C1 segment of cervical spinal cord (tissue), 14 donors: Measurements from ENCODE around the gene BRD3.
A peak's percentile ranks its signal among the peaks of the same experiment; 100 is the strongest.

Experiments
- DNase-seq, 14 donors: peaks; one replicate each; lab custom pipeline; 2025; lab: John Stamatoyannopoulos, UW

The BRD3 gene

DNA sequence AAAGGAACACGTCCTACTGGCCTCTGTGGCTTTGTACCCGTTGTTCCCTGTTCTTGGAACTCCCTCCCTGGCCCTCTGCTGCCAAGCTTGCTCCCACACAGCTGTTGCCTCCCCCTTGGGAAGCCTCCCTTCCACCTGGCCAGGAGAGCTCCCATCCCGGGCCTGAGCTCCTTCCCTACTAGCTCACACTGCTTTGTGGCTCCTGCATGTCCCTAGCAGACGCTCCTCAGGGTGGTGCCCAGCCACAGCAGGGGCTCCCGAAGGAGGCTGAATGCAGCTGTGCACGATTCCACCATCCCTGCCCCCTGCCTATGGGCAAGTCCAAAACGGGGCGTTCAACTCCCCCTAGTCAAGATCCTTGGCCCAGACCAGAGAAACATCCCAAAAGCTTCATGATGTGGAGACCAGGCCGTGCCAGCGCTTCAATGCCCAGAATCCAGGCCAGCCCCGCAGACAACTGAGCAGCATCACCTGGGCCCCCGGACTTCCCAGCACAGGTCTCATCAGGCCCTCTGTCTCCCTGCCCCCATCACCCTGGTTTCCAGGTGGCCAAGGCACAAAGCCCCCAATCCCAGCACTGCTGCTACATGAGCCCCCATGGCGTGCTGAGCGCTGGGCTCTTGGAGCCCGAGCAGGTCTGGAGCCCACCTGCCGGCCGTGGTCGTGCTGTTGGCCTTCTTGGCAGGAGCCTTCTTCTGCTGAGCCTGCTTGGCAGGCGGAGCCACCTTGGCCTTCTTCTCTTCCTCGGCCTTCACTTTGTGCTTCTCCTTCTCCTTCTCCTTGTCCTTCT lies 28.2 kb downstream of the BRD3 start:
- no peak for DNase-seq

DNA sequence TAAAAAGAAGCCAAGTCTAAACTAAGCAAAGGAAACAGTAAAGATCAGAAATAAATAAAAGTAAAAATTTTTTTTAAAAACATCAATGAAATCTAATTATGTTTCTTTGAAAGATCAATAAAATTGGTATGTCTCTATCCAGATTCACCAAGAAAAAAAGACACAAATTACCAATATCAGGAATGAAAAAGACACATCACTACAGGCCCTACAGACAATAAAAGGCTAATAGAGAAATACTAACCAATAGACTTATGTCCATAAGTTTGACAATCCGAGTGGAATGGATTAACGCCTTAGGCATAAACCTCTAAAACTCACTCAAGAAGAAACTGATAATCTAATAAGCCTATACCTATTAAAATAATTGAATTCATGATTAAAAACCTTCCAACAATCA lies 30.2 kb downstream of the BRD3 start:
- DNase-seq: no peak

DNA sequence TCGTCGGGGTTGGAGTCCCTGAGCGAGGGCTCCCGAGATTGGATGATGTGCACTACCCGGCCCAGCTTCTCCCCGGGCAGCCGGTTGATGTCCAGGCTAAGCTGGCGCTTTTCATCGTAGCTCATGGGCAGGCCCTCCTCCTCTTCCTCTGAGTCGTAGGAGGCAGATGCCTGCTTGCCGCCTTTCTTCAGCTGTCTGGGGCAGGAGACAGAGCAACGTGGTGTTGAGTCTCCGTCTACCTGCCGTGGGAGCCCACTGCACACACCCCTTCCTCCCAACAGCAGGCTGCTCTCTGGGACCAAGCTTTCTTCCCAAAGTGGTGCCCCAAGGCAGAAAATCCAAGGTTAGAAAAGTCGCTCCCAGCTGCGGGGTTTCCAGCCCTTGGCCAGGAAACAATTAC lies 31.7 kb downstream of the BRD3 start:
- DNase-seq: no peak

DNA sequence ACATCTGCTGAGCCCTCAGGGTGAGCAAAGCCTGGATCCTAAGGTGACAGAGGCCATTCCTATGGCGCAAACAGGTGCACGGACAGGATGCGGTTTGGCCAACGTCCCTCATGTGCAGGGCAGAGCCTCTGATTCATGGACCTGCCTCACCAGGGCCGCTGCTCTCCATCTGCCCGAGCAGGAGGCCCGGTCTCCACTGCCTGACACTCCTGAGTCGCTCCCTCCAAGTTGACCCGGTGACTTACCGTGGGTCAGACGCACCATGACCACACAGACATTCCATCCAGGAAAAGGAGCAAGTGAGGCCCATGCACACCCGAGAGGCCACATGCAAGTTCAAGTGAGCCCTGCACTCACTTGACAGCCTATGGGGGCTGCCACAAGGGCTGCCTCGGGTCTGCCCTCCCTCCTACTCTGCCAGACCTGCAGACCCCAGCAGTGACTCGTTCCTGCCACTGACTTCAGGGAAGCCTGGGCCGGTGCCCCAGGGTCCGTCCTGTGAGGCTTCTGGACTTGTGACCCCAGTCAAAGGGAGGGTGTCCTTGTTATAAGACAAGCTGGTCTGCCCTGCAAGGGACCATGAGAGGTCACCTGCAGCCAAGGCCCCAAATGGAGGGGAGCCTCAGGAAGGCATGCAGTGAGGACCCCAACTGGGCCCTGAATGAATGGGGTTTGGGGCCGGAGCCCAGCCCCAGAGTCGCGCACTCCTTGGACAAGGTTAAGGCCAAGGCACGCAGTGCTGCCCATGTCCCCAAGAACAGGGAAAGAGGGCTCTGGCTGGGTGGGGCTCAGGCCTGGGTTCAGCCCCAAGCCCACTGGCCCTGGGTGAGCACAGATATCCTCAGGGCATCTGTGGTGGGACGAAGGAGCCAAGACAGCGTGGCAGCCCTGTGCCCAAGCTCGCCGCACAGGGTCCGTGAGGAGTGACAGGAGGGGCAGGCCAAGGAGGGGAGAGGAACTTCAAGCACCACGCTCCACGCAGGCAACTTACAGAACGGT lies 32.5 kb downstream of the BRD3 start:
- DNase-seq: peak in 1 of 14 donors; percentile 84

DNA sequence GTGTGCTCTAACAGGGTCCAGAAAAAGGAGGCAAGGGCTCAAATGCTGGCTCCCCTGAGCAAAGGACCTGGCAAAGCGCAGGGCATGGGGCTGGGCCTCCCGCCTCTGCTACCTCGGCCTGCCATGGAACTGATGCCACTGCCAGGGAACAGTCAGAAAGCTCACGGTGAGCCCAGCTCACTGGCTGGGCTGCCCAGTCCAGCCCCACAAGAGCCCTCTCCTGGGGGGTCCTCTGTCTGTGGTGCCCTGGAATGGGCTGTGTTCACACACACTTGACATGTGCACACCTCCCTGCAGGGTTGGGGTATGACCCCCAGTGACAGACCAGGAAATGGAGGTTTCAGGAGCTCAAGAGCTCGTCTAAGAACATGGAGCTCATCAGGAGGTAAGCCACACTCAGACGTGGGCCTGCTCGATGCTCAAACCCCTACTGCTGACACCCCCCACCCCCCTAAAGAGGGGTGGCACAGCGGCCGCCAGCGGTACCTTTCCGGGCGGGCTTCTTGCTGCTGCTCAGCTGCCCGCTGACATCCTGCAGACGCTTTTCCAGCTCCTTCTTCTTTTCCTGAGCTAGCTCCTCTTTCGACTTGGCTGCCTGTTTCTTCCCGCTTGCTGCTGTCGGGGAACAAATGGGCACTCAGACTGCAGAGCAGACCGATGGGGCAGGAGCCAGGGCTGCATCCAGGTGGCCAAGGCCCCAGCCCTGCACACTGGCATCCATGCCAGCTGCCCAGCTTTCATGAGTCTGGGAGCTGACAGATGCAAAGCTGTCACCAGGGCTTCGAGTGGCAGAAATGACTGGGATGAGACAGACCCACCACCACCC lies 33.4 kb downstream of the BRD3 start:
- DNase-seq: peak in 1 of 14 donors; percentile 84

DNA sequence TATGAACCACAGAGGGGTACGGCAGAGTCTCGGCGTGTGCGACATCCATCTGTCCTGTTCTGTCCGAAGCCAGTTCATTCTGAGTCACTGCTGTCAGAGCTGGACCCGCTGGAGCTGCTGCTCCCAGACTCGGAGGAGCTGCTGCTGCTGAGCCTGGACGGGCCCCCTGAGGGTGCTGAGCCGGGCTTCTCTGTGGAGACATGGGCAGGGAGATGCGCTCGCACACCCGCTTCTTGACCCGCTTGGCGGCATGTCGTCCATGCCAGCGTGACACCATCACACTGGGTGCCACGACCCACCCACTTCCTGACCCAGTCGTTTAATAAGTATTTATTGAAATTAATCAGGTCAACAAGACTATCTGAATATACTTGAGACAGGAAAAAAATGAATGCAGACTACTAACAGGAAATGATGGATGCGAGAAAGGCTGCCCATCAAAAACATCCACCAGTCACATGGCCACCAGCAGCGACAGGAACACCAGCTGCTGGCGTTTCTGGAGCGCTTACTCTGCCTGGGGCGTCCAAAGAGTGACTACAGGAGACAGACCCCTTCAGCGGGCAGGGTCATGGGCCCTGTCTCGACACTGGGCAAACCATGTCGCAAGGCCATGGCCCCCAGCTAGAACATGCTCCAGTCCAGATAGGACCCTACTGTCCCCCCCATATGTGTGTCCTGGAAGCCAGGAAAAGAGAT lies 34.2 kb downstream of the BRD3 start:
- no peak for DNase-seq

DNA sequence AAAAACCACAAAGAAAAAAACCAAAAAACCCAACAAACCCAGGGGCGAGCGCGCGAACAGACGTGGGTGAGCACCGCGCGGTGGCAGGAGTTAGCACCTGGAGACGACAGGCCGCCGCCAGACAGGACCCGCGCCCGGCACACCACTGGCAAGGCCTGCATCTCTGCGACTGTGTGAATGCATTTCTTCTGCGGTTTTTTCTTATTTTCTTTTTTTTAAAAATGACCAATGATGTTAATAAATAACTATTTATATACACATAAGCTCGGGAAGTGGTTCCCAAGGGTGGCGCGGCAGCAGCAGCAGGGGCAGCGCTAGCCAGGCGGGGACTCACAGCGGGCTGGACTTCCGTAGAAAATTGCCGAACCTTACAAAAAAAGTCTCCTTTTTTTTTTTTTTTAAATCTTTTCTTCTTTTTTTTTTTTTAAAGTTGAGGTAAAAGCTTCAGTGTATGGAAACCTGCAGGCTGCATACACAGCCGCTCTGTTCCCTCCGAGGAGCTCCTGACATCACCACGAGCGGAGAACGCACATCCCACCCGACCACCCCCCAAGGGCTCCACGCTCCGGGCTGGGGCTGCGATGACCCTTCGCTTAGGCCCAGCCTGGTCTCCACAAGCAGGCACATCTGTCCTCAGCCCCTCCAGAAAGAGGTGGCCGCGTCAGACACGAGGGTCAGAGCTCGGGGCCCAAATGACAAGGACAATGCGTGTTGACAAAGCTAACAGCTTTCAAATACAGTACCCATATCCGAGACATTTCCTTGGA lies 35.2 kb downstream of the BRD3 start:
- DNase-seq: no peak

DNA sequence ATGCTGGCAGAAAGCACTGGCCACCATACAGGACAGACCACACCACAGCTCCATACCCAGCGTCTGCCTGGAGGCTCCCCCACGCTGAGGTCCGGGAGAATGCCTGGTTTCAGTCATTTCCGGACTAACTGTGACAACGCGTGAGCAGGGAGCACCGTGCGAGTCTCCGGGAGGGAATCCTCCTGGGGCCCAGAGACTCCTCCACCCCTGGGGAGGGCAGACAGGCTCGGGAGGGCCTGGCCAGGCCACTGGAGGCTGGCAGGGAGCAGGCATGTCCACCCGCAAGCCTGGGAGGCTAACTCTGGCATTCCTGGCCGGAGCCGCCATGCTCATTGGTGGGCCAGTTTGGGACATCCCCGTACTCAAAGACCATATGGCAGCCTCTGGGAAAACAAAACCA lies 36.0 kb downstream of the BRD3 start:
- no peak for DNase-seq

DNA sequence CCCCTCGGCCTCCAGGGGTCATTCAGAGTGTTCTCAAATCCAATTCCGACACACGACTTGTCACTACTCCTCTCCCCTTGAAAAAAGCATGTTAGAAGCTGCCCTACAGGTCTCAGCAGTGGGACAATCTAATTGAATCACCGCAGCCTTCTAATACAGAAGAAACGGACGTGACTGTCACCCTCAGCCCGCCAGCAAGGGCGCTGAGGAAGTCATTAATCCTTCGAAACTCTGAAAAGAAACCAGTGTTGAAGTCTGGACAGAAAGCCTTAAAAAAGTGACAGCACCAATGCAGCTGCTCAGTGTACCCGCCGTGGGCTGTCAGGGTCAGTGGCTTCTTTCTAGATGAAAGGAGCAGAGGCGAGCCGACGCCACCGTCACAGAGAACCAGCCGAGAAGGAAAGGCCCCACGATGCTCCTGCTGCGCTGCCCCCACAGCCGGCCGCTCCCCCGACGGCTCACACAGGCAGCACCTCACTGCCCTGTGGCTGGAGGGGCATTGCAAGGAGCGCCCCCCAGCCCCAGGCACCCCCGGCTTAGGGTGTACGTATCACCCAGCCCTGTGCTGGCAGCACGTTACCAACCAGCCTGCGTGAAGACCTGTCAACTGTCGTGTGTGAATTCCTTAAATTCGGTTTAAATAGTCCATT lies 36.9 kb downstream of the BRD3 start:
- no peak for DNase-seq

DNA sequence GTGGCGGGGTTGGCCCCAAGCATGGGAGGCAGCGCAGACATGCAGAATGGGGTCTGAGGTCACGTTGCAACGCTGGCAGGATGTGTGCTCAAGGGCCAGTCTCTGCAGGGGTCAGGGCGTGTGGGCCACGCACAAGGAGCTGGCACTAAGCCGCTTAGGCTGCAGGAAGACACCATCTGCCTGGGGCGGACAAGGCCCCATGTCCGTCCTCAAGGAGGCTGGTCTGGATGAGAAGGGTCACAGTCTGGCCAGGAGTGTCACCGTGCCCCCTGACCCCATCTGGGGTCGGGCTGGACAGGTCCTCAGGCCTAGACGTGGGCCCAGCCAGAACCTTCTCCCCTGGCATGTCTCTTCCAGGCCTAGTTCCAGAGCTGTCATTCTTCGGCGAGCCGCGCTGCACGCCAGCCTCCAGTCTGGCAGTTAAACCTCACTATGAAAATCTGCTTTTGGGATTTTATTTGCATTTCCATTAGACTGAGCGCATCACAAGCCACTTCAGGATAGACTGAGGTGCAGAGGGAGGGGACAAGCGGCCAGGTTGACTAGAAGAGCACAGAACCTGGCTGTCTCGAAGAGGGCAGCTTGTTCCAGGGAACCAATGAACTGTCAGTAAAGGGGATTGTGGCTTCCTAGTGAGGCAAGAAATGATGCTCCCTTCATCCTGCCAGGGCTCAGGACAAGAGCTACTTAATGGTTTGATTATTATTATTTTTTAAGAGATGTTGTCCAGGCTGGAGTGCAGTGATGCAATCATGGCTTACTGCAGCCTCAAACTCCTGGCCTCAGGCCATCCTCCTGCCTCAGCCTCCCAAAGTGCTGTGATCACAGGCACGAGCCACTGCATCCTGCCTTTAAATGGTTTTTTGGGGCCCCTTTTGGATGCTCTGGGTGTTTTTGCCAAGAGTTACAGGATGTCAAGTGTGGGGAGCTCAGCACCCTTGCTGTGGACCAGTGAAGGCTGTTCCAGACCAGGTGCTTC lies 38.3 kb downstream of the BRD3 start:
- no peak for DNase-seq

DNA sequence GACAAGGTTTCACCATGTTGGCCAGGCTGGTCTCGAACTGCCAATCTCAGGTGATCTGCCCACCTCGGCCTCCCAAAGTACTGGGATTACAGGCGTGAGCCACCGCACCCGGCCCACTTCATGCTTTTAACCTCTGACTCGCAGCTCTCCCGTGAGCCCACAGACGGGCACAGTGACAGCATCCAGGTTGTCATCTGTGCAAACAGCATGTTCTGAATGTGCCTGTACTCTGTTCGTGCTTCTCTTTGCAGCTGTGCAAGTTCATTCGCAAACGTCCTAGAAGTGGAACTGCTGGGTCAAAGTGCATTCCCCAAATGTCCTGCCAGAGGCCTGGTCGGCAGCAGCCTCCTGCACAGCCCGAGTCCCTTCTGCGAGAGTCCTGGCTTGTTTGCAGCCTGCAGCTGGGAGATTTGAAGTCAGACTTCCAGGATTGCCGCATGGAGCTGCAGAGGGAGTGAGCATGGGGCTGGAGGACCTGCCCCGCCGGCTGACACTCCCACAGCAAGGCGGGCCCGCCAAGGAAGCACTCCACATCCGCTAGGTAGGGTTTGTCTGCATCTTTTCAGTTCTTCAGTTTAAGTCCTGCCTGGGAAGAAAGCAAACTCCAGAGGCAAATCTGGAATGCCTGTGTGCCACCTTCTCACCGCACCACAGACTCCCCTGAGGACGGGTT lies 39.1 kb downstream of the BRD3 start:
- DNase-seq: no peak

DNA sequence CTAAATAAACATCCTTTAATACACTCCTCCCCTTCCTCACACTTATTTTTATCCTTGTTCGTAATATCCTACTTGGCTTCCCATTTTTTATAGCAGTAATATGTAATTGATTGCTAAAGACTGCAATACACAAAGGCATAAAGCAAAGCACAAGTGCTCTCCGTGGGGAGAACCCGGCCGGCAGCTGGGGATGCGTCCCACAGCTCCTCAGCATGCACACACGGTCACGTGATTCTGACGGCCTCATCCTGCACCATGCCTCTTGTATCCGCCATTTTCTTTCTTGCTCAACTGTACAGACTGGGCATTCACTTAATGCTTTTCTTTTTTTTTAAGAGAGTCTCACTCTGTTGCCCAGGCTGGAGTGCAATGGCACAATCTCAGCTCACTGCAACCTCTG lies 39.8 kb downstream of the BRD3 start:
- DNase-seq: no peak

DNA sequence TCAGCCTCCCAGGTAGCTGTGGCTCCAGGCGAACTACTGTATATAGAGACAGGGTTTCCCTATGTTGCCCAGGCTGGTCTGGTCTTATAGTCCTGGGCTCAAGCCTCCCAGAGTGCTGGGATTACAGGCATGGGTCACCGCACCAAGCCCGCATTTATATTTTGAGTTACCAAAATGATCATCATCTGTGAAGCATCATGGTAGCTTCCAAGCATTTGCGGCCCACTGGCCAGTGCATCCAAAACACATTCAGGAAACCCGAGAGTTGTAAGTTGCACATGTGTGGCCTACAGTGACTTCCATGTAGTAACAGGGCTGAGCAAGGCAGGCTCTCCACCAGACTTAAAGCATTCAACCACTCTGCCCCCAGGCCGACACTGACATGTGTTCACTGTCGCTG lies 40.3 kb downstream of the BRD3 start:
- no peak for DNase-seq

DNA sequence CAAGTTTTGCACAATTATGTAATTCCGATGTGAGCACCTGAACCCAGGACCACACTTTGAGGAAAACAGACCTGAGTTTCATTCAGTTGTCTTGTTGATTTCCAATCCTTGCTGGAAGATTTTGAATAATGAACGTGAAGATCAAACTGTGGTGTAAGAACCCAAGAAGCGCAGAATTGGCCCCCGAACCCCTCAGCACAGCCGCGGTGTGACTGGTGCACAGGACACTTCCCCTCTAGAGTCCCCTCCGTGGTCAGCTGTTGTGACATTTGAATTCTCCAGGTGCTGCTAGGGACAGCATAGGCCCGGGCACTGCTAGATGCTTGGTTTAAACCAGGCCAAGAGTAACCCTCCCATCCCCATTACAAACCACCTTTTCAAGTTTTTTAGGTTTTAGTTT lies 40.8 kb downstream of the BRD3 start:
- DNase-seq: no peak

DNA sequence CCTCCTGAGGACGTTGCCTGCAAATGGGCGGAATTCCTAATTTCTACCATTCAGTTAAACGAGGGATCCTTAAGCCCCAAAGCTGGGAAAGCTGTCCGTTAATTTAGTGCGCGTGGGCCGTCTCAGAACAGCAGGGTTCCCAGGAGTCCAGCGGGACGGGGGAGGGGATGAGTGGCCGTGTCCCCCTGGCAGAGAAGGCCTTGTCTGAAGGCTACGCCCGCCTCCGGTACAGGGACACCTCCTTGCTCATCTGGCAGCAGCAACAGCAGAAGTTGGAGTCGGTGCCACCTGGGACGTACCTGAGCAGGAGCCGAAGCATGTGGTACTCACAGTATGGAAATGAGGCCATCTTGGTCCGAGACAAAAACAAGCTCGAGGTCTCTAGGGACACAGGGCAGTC lies 41.2 kb downstream of the BRD3 start:
- DNase-seq: no peak

DNA sequence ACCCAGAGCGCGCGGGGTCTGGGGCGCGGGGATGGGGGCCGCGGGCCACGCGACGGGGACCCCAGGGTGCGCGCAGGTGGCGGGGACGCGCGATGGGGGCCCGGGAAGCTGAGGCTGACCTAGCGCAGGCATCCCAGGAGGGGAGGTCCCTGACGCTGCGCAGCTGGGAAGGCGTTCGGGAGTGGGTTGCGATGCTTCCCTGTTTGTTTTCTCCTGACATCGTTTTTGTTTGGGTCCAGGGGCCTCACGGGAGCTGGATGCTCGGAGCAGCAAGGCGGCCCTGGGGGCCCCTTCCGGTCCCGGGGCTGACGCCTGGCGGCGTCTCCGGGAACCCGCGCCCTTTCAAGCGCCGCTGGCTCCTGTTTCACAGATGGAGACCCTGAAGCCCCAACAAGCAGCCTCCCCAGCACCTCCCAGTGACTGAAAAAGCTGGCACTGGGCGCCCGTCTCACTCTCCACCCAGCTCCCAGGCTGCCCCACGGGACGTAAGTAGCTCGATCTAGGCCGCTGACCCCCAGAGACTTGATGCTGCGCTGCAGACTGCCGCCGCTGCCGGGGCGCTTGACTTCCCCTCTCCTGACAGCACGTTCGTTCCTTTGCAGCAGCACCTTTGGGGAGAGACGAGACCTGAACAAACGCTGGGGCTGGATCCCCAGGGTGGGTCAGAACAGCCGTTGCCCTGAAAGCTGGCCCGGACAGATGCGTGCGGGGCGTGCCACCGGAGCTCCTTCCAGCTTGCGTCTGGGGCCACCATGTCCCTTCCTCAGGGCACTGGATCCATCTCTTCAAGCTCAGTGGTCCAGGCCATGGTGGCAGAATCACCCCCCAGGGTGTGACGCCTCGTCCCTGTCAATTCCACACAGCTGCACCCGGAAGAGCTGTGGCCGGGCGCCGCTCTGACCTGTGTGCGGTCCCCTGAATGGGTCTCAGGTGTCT lies 42.0 kb downstream of the BRD3 start:
- peak in 5 of 14 donors; percentile 50 to 66 (median 58) for DNase-seq
